GM18870 (cell line): Measurements from ENCODE around the gene KRTAP12-2.

Experiments used
- ATAC-seq: cut with Tn5 transposase; IDR thresholded peaks from one replicate; pipeline ENCODE4 v1.9.1; 2021; ENCODE audit warnings: moderate library complexity; ENCODE audit not compliant: unreplicated experiment

The KRTAP12-2 gene, protein sequence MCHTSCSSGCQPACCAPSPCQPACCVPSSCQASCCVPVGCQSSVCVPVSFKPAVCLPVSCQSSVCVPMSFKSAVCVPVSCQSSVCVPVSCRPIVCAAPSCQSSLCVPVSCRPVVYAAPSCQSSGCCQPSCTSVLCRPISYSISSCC

DNA sequence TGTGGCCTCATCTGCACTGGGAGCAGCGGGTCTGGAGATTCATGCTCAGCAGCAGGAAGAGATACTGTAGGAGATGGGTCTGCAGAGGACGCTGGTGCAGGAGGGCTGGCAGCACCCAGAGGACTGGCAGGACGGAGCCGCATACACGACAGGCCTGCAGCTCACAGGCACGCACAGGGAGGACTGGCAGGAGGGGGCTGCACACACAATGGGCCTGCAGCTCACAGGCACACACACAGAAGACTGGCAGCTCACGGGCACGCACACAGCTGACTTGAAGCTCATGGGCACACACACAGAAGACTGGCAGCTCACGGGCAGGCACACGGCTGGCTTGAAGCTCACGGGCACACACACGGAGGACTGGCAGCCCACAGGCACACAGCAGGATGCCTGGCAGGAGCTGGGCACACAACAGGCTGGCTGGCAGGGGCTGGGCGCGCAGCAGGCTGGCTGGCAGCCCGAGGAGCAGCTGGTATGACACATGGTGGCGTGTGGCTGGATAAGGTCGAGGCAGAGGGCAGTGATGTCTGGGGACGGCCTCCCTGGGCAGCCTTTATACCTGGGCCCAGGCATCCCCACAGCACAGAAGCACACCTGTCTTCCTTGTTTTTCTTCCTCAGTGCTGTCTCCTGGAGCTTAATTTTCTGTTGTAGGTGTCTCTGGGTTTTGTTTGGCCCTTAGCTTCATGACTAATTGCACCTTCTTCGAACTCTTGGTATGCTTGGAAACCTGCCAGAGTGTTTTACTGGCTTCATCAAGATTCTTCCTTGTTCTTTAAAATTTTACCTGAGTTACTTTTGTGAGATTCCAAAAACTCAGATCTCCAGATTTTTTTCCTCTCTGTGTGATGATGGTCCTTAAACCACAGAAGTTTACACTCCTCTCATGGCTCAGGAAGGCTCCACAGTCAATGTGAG lies at the start of gene KRTAP12-2:
Gene KRTAP12-2, minus strand, starts transcription at position 527 of the 920 bp plus-strand sequence. Its CDS starts 41 bp downstream, at position 486.
- no peak for ATAC-seq

DNA sequence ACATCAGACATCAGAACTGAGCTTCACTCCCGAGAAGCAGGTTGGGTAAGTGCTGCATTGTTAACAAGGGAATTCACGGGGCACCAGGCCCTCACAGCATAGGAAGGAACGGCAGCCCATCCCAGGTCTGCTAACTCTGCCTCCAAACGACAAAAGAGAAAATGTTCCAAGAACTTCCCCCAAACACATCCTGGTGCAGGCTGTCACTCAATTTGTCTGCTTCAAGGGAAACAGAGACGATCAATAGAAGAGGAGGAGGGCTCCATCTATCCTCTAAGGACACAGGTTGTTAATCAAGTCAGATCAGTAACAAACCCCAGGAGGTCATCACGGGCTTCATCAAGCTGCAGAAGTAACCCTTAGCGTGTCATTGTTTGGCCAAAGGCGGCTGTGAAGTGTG lies 48.2 kb upstream of the KRTAP12-2 start:
- no peak for ATAC-seq

DNA sequence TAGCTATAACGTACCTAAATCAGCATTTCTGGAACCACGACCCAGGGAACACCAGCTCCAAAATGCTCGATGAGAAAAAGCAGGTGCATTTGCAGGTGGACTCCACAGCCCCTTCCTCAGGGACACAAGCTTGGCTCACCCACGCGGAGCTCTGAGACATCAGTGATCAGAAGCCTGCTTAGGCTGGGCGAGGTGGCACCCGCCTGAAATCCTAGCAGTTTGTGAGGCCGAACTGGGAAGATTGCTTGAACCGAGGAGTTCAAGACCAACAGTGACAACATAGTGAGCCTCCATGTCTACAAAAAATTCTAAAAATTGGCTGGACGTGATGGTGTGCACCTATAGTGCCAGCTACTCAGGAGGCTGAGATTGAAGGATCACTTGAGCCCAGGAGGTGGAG lies 47.1 kb upstream of the KRTAP12-2 start:
- no peak for ATAC-seq

DNA sequence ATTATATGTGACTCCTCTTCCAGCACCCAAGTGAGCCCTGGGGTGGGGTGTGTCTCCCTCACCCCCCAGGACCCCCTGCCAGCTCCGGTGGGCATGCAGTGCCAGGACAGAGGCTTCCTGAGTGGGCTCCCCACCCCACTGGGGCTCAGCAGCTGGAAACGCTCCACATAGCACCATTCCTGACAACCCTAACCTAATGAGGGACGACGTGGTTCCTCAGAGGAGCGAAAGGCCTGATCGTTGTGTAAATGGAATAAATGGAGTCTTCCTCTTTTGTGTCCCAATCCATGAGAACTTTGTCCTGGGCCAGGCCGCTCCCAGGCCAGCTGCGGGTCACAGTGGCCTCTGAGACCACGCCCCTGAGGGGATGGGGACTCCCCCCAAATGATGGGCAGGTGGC lies 46.4 kb upstream of the KRTAP12-2 start:
- no peak for ATAC-seq

DNA sequence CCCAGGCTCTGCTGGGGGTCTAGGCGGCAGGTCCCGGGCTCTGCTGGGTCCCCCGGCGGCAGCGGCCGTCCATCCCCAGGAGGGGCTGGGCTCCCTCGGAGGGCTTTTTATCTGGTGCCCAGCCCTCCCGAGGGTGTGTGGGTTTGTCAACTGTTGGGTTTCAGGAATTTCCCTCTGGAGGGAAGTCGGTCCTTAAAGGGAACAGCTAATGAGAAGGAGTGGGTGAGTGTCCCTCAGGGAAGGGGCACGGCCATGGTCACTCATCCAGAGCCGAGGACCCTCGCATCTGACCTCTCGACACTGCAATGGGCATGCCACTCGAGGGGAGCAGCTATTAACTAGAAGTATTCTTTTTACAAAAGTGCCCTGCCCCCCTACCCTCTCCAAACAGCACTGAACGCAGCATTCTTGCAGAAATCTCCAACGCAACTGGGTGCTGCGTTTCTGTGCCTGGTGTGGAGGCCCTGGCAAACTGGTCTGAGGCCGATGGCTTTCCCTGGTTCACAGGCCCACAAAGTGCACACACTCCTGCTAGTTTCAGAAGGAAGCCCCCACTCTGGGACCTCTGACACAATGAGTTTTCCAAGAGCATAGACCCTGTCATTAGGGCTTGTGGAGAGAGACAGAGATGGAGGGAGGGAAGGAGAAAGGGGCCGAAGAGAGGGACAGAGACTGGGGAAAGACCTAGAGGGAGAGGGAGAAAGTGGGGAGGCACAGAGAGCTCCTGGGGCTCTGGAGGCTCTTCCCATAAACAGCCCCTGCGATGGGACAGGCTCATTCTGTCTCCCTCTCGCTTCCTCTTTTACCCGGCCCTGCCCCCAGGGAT lies 45.7 kb upstream of the KRTAP12-2 start:
- no peak for ATAC-seq

DNA sequence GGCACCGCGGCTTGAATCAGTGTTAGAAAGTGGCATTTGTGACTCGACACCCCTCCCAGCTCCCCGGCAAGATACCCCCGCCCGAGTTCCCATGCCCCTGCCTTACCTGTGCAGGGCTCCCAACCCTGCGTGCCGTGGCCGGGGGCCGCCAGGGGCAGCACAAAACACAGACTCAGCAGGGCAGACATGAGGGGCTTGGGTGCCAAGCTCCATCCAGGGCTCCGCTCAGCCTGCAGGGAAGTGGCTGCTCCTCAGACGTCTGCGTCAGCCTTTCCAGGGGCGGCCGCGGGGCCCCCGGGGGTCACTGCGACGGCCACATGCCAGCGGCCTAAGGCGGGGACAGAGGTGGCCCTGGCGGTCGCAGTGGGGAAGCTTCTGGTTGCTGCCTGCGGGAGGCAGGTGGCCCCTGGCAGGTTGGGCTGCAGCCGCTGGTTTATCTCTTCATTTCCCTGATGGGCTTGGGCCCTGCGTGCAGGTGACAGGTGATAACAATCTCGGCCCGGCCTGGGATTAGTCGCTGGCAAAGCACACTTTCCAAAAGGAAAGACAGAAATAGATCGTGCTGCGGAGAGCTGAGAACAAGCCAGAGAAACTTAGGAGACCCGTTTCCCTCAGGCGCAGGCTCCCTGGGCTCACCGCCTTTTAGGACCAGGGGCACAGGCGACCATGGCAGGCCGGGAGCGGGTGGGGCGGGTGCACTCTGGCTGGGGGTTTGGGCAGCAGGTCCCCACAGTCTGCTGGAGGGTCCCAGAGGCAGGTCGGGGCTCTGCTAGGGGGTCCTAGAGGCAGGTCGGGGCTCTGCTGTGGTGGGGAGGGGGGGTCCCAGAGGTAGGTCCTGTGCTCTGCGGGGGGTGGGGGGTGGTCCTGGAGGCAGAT lies 44.8 kb upstream of the KRTAP12-2 start, which contains the start of gene TSPEAR:
Gene TSPEAR, minus strand, starts transcription at position 246 of the 876 bp plus-strand sequence. Its CDS starts 58 bp downstream, at position 188.
- no peak for ATAC-seq

DNA sequence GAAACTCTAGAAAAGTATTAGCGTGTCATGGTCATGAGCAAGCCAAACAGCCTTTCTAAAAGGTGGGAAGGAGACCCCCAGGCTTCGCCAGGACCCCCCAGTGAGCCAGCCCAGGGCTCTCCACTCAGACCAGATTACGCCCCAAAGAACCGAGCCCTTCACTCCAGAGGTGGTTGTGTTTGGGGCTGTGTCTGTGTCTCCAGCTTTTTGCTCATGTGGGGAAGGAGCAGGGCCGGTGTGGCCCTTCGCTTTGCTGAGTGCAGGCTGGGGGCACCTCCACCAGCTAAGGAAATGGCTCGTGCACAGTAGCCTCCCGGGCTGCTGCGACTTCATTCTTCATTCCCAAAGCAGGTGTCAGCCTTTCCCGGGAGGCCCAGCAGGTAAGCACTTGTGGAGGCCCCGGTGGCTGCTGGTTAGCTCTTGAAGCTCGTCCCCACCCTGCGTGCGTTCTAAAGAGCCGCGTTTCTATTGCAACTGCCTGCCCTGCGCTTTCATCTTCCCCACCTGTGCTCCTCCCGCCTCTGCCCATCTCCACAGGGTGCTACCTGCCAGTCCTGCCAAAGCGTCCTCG lies 44.1 kb upstream of the KRTAP12-2 start:
- no peak for ATAC-seq

DNA sequence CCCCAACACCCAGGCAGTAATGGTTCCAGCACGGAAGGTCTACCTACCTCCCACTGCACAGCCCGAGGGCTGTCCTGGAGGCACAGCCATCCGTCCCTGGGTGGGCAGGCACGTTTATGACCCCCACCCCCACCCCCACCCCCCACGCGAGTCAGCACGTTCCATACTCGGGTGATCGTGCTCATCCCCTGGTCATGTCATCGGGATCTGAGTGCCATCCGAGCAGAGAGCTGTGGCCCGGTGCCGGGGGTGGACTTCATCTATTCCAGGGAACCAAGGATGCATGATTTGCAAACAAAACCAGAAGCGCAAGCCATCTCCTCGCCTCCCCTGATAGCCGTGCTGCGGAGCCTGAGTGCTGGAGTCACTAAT lies 43.6 kb upstream of the KRTAP12-2 start:
- ATAC-seq = no peak

DNA sequence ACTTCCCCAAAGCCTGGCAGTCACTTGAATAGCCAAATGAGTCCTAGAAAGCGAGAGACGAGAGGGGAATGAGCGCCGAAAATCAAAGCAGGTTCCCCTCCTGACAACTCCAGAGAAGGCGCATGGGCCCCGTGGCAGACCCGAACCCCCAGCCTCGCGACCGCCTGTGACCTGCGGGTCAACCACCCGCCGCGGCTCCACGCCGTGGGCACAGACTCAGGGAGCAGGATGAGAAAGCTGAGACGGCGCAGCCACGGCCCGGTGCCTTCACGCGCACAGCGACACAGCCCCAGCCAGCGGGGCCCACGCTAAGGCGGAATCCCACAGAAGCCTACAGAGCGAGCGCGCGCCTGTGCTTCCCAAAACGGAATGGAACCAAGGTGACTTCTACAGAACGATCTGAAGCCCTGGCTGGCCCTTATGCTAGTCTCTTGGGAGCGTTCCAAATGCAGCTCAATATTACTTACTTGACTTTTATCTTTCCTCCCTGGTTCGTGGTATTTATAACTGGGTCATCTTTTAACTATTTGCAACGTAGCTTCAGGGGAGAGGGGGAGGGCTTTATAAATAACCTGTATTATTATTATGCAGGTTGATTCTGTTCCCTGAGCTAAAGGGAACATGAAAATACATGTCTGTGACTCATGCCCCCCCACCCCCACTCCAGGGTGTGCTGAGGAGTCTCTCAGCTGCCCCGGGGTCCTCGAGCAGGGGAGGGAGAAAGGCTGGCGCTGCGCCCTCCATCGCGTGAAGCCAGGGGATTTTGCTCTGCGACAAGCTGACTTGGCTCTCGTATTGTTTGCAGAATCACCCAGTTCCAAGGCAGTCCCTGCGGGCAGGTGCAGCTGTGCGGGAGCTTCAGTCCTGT lies 42.9 kb upstream of the KRTAP12-2 start:
- no peak for ATAC-seq

DNA sequence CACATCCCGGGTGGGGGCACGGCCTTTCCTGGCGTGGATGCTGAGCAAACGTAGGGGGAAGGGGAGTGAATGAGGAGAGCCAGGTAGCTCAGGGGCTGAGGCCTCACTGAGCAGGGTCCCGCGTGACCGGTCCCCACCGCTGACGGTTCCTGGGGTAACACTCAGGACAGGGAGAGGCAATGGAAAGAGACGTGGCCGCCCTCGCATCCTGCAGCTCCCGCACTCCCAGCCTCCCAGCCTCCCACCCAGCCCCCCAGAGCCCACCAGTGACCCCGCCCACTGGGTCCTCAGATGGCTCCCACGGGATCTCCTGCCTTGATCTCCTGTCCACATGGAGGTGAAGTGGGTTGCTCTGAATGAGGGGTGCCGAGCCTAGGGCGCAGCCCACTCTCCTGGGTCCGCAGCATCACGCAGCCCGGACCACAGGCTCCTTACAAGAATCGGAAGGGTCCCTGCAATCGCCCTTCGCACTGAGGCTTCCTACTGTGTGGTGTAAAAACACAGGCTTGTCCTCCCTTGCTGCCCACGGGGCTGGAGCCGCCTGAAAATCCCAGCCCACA lies 42.2 kb upstream of the KRTAP12-2 start:
- no peak for ATAC-seq

DNA sequence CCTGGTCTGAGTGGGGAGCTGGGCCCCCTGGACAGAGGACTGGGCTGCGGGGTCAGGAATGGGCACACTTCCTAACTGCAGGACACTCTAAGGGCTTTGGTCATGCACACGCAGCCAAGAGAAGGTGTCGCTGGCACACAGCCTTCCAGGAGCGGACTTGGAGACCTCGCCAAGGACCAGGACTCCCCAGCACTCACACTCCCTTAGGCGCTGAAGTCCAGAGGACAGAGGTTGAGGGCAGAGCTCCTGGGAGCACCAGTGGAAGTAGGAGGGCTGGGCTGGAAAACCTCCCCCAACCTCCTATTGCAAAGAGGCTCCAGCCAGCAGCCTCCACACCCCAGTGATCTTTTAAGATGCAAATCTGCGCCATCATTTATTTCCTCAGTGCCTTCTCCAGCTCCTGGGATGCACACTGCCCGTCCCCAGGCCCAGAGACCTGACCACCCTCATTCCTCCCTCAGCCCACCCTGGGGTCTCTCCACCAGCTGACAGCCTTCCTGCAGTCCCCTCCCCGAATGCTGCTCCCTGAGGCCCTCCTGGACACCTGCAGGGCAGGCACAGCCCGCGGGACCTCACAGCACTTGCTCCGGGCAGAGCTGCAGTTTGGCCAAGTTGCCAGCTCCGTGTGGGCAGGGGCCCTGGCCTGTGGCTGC lies 41.6 kb upstream of the KRTAP12-2 start:
- no peak for ATAC-seq

DNA sequence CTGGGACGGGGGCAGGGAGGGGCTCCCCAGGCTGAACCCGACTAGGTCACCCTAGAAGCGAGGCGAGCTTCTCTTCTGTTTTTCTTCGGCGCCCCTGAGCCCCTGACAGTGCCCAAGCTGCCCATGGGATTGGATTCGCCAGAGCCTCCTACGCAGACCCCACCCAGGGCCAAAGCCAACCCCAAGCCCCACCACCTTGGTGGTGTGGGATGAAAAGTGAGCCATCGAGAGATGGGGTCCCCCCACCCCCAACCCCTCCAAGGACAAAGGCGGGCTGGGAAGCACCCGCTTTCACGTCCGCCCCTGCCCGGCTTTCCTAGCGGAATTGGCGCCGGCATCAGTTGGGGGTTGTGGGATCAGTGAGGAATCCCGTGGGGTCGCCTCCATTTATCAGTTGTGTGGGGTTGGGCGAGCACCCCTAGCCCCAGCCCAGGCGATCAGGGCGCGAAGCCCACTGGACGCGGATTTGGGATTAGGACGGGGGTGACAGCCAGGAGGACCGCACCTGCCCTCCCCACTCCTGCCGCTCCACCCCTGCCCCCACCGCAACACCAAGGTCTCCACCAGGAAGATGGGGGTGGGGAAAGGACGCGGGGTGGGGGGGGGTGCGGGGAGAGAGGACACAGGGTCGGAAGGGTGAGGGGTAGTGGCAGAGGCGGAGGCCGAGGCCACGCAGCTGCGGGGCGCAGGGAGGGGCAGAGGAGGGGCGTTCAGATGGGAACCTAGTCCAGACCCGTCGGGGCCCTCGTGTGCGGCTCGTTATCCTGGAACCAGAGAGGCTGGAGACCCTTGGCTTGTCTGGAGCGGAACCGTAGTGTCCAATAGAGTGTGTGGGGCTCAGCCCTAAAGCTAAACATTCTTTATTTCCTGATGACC lies 40.2 kb upstream of the KRTAP12-2 start:
- no peak for ATAC-seq

DNA sequence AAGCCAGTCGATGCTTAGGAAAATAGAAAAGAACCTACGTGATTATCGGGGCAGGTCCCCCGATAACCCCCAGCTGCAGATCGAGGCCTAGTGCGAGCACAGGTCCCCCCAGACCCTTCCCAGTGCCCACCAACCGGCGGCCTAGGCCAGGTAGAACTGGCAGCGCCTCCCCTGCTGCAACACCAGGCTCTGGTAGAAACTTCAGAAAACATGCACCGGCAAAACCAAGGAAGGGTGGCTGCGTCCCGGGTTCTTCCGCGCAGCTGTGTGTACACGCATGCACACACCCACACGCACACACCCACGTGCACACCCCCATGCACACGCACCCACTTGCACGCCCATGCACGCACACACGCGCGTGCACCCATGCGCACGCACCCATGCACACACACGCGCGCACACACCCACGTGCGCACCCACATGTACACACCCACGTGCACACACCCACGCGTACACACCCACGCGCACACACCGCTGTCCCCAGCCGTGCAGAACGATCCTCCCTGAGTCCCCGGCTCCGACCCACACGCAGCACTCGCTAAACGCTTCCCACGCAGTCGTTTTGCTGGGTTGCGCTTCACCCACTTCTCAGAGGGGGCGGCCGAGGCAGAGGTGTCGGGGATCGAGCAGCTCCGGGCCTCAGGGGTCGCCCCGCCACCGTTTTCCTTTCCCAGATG lies 39.4 kb upstream of the KRTAP12-2 start:
- no peak for ATAC-seq

DNA sequence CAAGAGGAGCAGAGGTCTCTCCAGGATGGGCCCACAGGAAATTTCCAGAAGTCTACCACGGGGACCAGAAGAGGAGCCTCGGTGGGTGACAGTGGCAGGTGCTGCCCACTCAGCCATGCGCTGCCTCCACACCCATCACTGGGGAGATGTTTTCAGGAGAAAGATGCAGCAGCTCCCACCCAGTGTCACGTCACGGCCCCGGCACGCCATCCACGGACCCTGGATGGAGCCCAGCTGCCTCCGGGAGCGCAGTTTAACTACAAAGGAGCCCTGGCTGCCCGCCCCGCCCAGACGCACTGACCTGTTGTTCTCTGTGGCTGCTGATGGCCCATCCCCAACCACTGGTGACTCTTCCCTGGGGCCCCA lies 37.9 kb upstream of the KRTAP12-2 start:
- no peak for ATAC-seq

DNA sequence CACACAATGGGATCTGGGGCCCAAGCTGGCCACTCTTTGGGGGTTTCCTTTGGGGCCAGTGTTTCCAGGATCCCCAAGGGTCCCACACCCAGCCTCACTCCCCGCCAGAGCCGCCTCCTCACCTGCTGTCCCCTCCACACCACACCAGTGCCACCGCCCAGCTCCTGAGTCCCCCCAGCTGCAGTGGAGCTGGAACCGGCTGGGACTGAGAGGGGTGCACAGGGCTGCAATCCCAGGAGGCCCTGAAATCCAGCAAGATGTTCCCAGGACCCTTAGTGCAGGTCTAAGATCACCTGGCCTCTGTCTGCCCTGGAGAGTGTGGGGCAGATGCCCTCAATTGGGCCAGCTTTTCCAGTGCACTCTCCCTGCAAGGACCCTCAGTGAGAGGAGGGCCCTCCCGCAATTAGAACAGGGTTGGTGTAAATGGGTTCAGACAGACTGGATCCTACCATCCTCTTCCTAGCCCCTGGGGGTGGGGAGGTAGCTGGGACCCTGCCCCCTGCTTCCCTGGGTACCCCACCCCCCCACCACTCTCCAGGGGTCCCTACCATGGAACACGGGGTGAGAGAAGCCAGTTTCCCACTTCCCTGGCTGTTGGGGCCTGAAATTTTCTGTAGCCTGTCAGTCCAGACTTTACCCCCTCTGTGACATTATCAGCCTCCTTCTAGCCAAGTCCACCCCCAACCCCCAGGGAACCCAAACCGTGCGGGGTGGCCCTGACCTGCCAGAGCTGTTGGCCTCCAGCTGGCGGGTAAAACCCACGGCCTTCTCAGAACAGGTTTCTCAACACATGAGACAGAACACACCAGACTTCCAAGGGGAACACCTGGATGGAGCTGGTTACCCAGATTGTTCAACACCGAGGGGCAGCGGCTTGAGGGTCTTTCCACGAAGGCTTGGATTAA lies 37.3 kb upstream of the KRTAP12-2 start:
- no peak for ATAC-seq
